Activated CD4-positive, alpha-beta T cell treated with anti-CD3 and anti-CD28 coated beads, Interleukin-2, amount 50 U/mL, for 4 hours (primary cell): ENCODE data around the gene THRB.

Source experiments
- DNase-seq, 2 experiments: peaks; one replicate each; pipeline ENCODE4 v3.0.0-alpha.2; 2020

THRB gene

GRCh38 chr3:24069045-24069444, 425.6 kb downstream of the THRB start:
- DNase-seq = no peak

GRCh38 chr3:24067483-24067882, 427.2 kb downstream of the THRB start:
- no peak for DNase-seq
